Nephron (organoid): ENCODE results near the gene ZRSR2.

ENCODE experiments used
- H3K27ac Mint-ChIP-seq, 3 experiments: 2 replicates each; pipeline ENCODE4 v1.8.0; 2020; ENCODE audit warnings: mixed read lengths in 3 of 3, mild to moderate bottlenecking in 2 of 3, moderate library complexity in 1 of 3
- H3K27me3 Mint-ChIP-seq: 2 replicates; pipeline ENCODE4 v1.8.0; 2021; ENCODE audit warnings: low read depth, mild to moderate bottlenecking, moderate library complexity, mixed read lengths
- H3K36me3 Mint-ChIP-seq: 2 replicates; pipeline ENCODE4 v1.8.0; 2020; ENCODE audit warnings: low read depth, mixed read lengths
- H3K4me1 Mint-ChIP-seq: 2 replicates; pipeline ENCODE4 v1.8.0; 2020; ENCODE audit warnings: mixed read lengths
- H3K4me3 Mint-ChIP-seq, 3 experiments: 2 replicates each; pipeline ENCODE4 v1.8.0; 2020; ENCODE audit warnings: mild to moderate bottlenecking in 3 of 3, mixed read lengths in 3 of 3, moderate library complexity in 2 of 3
- H3K9me3 Mint-ChIP-seq: 2 replicates; pipeline ENCODE4 v1.8.0; 2020; ENCODE audit warnings: mixed read lengths
- TF ChIP-seq, protein P1 (sequence below), 3 experiments: fragments of 200-600 bp; sonication (generic); IDR thresholded peaks; one replicate each; pipeline ENCODE4 v1.5.0; 2021; ENCODE audit warnings: antibody characterized with exemption in 3 of 3; ENCODE audit not compliant: unreplicated experiment in 3 of 3

ZRSR2 gene

GRCh38 chrX:15786915-15787314 lies 3.4 kb upstream of the ZRSR2 start:
- Mint-ChIP-seq H3K4me3 (peak overlapping the region in 1 of 3 experiments; percentile 22), H3K9me3 (no peaks in the 10 kb centered on the region)

DNA sequence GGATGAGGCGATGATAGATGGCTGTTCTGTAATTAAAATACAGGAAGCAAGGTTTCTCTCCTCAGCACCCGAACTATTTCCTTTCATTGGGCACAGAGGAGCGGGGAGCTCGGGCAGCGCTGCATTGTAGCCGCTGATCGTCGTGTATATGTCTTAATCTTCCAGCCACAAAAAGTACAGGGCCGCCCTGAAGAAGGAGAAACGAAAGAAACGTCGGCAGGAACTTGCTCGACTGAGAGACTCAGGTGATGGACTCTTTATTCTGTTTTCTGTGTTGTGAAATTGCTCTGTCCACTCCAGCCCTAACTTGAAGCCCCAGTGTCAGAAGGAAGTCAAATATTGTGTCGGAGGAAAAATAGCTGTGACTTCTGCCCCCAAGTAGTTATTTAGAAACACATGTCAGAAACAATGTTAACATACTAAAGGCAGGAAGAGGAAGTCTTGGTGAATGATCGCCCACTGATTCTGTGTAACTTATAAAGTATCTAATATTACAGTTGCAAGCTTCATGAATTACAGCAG lies 546 bp downstream of the ZRSR2 start:
- H3K4me1 Mint-ChIP-seq: no peaks in the 10 kb centered on the region
- H3K36me3 Mint-ChIP-seq: peaks cover 19% of the 10 kb centered on the region
- no peak overlapping the region for H3K4me3 Mint-ChIP-seq
- no peaks in the 10 kb centered on the region for H3K27me3 Mint-ChIP-seq
- TF ChIP-seq, protein P1, sequence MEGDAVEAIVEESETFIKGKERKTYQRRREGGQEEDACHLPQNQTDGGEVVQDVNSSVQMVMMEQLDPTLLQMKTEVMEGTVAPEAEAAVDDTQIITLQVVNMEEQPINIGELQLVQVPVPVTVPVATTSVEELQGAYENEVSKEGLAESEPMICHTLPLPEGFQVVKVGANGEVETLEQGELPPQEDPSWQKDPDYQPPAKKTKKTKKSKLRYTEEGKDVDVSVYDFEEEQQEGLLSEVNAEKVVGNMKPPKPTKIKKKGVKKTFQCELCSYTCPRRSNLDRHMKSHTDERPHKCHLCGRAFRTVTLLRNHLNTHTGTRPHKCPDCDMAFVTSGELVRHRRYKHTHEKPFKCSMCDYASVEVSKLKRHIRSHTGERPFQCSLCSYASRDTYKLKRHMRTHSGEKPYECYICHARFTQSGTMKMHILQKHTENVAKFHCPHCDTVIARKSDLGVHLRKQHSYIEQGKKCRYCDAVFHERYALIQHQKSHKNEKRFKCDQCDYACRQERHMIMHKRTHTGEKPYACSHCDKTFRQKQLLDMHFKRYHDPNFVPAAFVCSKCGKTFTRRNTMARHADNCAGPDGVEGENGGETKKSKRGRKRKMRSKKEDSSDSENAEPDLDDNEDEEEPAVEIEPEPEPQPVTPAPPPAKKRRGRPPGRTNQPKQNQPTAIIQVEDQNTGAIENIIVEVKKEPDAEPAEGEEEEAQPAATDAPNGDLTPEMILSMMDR (IDR thresholded peaks at IDR 0.05; ENCODE audit: unreplicated experiment in 3 of 3): no peak
- H3K27ac Mint-ChIP-seq: no peak overlapping the region
- no peaks in the 10 kb centered on the region for H3K9me3 Mint-ChIP-seq

More at GRCh38 chrX:15786915-15787314, 3.4 kb upstream of the ZRSR2 start:
- TF ChIP-seq, protein P1 (IDR thresholded peaks at IDR 0.05; ENCODE audit: unreplicated experiment in 3 of 3): no peak
- H3K4me1 Mint-ChIP-seq: no peaks in the 10 kb centered on the region
- H3K27me3 Mint-ChIP-seq: no peaks in the 10 kb centered on the region
- H3K27ac Mint-ChIP-seq: no peak overlapping the region
- H3K36me3 Mint-ChIP-seq: peaks cover 18% of the 10 kb centered on the region

DNA sequence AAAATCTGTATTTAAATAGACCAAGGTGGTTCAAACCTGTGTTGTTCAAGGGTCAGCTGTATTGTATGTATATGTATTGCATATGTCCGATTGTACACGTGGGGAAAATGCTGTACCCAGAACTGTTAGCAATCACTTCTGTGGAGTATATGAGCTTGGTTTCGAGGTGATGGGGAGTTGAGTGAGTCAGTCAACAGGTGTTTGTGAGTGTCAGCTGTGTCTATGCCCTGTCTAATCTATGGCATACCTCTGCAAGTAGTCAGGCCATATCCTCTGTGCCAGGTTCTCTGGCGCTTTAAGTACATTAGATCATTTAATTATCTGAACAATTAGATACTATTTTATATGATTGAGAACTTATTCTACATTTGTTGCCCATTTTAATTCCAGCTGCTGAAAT lies 7.4 kb downstream of the ZRSR2 start:
- Mint-ChIP-seq H3K27me3 (no peaks in the 10 kb centered on the region), H3K9me3 (no peaks in the 10 kb centered on the region), H3K36me3 (peaks cover 47% of the 10 kb centered on the region), H3K4me3 (no peak overlapping the region), H3K4me1 (no peaks in the 10 kb centered on the region), H3K27ac (no peak overlapping the region)
- TF ChIP-seq, protein P1 (IDR thresholded peaks at IDR 0.05; ENCODE audit: unreplicated experiment in 3 of 3): no peak

DNA sequence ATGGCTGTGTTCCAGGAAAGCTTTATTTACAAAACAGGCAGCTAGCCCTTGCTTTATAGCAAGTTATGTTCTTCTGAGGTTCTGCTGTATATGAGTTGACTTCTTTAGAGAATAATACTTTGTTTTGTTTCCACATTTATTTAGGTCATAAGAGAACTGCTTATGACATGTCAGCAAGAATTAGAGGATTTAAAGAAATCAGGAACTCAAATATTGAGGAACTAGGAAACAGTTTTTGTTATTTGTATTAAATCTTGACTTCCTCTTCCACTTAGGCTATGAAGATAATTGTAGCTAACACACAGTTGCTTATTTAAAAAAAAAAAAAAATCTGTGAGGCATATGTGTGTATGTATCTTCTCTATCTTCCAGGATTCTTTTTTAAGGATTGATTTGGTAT lies 14.3 kb downstream of the ZRSR2 start:
- Mint-ChIP-seq H3K27me3 (no peaks in the 10 kb centered on the region), H3K9me3 (no peaks in the 10 kb centered on the region), H3K27ac (no peak overlapping the region), H3K4me3 (no peak overlapping the region), H3K36me3 (peaks cover 52% of the 10 kb centered on the region), H3K4me1 (no peaks in the 10 kb centered on the region)
- TF ChIP-seq, protein P1 (IDR thresholded peaks at IDR 0.05; ENCODE audit: unreplicated experiment in 3 of 3): no peak

GRCh38 chrX:15808254-15808653 lies 18.0 kb downstream of the ZRSR2 start:
- TF ChIP-seq, protein P1 (IDR thresholded peaks at IDR 0.05; ENCODE audit: unreplicated experiment in 3 of 3): no peak
- no peaks in the 10 kb centered on the region for H3K9me3 Mint-ChIP-seq
- H3K27me3 Mint-ChIP-seq: no peaks in the 10 kb centered on the region
- peaks cover 9% of the 10 kb centered on the region for H3K4me1 Mint-ChIP-seq
- H3K27ac Mint-ChIP-seq: no peak overlapping the region
- peaks cover 73% of the 10 kb centered on the region for H3K36me3 Mint-ChIP-seq
- no peak overlapping the region for H3K4me3 Mint-ChIP-seq

DNA sequence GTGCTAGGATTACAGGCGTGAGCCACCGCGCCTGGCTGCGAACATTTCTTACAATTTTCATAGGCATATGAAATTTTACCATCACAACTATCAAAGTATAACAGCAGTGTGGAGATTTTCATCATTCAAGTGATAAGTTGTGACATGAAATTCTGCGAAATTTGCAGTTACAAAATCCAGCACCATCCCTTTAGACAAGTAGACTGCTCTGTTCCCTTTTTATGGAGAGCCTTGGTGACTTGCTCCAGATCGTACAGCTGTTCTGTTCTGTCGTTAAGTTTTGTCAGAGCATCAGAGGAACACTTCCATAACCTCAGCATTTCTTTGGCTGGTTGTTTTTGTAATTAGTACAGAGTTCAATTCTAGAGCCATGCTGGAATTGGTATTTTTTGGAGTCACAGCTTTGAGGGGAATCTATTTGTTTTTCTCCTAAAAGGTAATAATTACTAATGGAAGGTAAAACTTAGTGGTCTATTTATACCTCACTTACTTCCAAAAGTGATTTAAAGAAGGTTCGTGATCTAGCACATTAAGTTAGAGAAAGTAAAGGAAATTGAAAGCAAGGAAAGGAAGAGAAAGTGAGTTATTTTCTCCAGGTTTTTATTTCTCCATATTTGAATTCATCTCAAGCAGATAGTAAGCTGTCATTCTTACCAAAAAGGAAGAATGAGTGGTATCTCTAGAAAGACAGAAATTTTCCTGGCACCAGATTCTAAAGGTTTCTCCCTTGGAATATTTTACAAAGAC lies 22.1 kb downstream of the ZRSR2 start:
- H3K36me3 Mint-ChIP-seq: peaks cover 72% of the 10 kb centered on the region
- peaks cover 15% of the 10 kb centered on the region for H3K4me1 Mint-ChIP-seq
- no peaks in the 10 kb centered on the region for H3K27me3 Mint-ChIP-seq
- no peak overlapping the region for H3K27ac Mint-ChIP-seq
- TF ChIP-seq, protein P1 (IDR thresholded peaks at IDR 0.05; ENCODE audit: unreplicated experiment in 3 of 3): no peak
- no peak overlapping the region for H3K4me3 Mint-ChIP-seq
- H3K9me3 Mint-ChIP-seq: no peaks in the 10 kb centered on the region
